HG03045 (cell line): ENCODE data around the gene SMIM30.
A peak's percentile ranks its signal among the peaks of the same experiment; 100 is the strongest.
"Not testable (repeated sequence)": the region's sequence is repeated elsewhere in the genome, so short reads cannot be mapped to it uniquely, and the experiment has no call there.

Source experiments
- ATAC-seq: cut with Tn5 transposase; IDR thresholded peaks from one replicate; pipeline ENCODE4 v1.9.1; 2021; ENCODE audit warnings: mild to moderate bottlenecking, moderate library complexity; ENCODE audit not compliant: unreplicated experiment

Gene SMIM30

DNA sequence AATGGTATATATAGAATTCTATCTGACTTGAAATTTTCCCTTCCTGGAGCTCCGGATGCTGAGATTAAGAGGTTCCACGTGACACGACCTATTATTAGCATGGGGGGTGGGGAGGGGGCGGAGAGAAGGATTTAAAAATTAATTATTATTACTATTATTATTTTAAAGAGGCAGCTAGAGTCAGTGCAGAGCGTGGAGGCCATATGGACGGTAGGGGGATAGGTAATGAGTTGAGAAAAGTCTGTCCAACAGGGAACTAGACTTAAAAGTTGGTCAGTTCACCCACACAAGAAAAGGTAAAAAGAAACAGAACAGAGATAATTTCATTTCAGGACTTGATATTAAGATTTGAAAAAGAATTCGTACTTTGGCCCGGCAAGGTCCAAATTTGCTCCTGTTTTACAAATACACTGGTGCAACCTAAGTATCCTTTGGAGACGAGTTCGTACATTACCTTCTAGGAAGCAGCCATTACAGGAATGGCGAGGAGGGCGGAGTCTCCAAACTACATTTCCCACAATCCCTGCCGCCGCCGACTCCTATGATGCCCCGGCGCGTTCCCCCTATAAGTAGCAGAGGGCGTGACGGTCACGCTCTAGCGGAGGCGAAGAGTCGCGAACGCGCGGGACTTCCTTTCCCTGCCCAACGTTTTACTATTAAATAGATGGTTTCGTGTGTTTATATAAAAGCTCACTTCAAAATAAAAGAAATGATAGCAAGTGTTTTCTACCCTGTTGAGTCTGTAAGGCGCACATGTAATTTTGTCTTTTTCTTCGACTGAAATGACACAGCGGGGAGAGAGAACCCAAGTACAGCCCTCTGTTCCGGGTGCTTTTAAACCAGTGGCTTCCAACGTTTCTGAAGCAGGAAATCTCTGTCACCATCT is at the start of gene SMIM30:
TSS of gene SMIM30 (minus strand) at position 481 of the 886 bp plus-strand sequence. CDS start 976 bp downstream, outside the sequence.
- ATAC-seq = peak; percentile 100

GRCh38 chr7:113166176-113166575 is 47.8 kb upstream of the SMIM30 start:
- not testable (repeated sequence) for ATAC-seq

DNA sequence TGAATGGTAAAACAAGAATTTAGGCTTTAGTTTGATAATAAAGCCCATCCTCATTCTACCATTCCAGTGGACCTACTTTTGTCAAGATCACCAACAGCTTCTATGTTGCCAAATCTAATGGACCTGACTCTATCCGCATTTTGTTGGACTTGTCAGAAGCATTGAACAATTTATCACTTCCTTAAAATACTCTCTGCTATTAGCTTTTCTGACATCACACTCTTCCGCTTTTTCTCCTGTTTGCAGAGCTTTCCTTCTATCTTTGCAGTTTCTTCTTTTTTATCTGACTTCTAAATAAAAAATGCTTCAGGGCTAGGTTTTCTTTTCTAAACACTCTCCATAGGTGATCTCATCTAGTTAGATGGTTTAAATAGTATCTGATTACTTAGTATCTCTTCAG is 42.7 kb upstream of the SMIM30 start:
- no peak for ATAC-seq

GRCh38 chr7:113159746-113160339 is 41.5 kb upstream of the SMIM30 start:
- no peak for ATAC-seq

- no peak for ATAC-seq
Measured at GRCh38 chr7:113158756-113159155, 40.4 kb upstream of the SMIM30 start.

- no peak for ATAC-seq
Measured at GRCh38 chr7:113154117-113154516, 35.8 kb upstream of the SMIM30 start.

DNA sequence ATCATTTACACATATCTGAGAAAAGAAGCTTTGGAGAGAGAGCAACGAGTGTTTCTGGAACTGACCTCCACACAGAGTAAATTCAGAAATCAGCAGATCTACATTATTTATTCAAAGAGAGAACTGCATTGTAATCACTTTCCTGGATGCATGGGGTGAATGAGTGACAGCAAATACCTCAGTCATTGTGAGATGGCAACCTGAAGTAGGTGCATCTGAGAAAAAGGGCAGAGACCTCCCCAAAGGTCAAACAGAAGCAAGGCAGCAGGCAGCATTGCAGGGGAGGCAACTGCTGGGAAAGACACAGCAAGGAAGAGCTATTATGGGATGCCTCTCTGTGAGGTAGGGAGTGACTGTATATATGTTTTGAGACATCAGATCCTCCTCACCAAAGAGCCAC is 26.5 kb upstream of the SMIM30 start:
- ATAC-seq = no peak

DNA sequence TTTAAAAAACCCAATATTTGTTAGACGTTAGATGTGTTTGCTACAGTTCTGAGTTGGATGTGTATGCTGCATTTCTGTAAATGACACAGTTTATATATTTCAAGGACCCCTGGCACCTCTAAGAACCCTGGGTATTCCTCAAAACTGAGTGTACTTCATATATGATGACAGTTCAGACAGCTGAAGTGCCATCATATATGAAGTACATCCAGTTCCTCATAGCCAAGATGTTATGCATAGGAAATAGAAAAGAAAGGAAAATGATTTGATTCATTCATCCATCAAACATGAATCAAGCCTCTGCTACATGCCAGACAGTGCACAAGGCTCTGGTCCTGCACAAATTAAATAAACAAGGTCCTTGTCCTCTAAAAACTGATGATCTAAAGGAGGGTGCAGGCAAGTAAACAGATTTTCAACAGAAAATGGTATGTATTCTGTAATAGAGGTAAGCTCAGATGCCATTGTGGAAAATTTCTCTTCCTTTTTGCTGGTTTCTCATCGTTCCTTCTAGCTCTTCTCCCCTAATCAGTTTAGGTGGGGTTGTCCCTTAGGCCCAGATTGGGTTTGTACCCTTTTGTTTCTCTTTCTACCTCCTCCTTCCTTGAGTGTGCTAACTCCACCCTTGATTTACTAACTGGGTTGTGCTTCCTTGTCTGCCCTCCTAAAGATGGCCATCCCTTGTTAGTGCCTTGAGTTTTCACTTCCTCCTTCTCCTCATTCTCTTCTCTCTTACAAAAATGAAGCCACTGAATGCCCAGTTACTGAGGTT is 25.3 kb upstream of the SMIM30 start:
- no peak for ATAC-seq

GRCh38 chr7:113142385-113143119 is 24.2 kb upstream of the SMIM30 start:
- peak; percentile 52 for ATAC-seq

DNA sequence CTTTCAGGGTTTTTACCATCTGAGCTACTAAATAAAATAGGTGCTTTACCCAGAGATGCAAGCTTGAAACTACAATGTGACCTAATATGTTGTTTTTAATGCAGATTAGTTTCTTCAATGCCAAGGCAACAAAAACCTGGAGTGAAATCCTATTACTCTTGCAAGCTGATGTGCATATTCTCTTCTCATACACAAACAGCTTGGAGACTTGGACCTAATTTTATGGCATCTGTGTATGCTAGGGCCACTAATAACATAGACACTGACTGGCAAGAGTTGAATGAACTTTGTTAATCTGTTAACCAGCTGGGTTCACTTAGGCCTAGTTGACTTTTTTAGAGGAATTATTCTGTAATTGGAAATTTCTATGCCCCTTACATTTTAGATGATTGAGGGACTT is 23.4 kb upstream of the SMIM30 start:
- ATAC-seq = no peak

- no peak for ATAC-seq
Measured at GRCh38 chr7:113140956-113141355, 22.6 kb upstream of the SMIM30 start.

GRCh38 chr7:113137241-113137640 is 18.9 kb upstream of the SMIM30 start:
- ATAC-seq = no peak

DNA sequence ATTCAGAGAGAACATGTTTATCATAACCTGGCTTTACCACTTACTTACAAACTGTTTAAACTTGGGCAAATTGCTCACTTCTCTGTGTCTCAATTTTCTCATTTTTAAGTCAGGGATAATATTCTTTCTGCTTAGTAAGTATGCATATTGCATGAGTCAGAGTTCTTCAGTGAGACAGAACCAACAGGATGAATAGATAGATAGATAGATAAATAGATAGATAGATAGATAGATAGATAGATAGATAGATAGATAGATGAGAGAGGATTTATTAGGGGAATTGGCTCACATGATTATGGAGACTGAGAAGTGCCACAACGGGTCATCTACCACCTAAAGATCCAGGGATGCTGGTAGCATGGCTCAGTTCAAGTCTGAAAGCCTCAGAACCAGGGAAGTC is 15.7 kb upstream of the SMIM30 start:
- no peak for ATAC-seq

DNA sequence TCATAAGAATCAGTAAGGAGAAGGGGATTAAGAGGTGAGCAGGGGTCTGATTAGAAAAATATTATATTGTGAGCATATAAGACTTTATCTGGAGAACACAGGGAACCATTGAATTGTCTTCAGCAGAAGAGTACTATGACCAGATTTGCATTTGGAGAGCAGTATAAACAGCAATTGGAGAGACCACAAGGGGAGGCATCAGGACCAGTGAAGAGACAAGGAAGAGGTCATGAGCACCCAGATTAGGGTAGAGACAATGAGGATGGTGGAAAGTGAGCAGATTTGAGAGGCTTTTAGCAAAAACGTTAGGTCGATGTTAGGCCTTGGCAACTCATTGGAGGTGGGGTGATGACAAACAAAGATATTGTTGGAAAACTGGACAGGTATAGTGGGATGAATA is 13.0 kb upstream of the SMIM30 start:
- no peak for ATAC-seq

DNA sequence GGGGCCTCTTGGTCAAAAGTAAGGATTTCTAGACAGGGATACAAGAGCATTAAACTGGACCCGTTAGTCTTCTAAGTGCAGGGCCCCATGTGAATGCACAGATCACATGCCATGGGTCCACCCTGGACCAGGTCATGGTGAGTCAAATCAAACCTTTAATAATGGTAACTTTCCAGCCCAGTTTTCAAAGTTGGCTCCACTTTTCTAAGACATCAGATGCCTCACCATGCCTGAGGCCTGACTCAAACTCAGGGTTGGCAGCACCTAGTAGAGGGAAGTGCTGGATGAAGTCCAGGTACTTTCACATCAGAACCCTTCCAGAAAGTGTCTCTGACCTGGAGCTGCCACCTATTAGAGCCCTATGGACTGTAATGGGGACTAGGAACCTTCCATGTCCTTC is 9.7 kb upstream of the SMIM30 start:
- ATAC-seq = no peak

DNA sequence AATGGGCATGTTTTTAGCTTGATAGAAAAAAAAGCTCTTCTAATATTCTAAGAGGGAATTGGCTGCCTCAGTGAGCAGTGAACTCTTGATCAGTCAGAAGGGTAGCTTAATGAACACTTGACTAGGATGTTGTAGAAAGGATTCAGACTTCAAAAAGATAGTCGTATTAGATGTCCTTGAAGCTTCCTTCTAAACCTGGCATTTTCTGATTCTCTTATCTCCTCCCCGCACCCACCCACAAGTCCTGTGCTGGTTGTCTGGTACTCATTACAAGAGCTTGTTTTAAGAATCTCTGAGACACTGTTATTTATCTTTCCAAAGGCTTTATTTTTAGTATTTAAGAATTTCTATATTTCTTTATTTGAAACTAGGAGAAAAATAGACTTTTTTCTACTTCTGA is 7.4 kb upstream of the SMIM30 start:
- ATAC-seq = no peak

- no peak for ATAC-seq
Measured at GRCh38 chr7:113122744-113123143, 4.4 kb upstream of the SMIM30 start.

DNA sequence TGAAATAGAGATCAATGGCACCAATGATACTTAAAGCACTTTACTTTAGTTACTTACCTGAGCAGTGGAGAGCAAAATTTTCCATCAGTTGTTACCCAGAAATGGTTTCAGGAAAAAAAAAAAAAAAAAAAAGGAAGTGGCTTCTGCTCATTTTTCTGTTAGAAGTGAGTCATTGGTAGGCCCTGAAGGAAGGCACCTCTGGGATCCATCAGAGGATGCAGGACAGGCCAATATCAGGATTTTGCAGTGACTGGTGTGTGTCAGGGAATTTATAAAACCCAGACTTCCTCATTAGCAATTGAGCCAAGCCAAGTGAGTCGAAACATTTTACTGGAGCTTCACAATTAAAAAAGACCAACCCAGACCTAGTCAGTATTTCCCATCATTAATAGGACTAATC is 2.3 kb upstream of the SMIM30 start:
- ATAC-seq = no peak

- no peak for ATAC-seq
Measured at GRCh38 chr7:113119429-113119828, 1.1 kb upstream of the SMIM30 start.

- ATAC-seq = not testable (repeated sequence)
Measured at GRCh38 chr7:113117374-113117774, 980 bp downstream of the SMIM30 start.

GRCh38 chr7:113113912-113114311 is 4.4 kb downstream of the SMIM30 start:
- ATAC-seq = no peak
